ENCODE data around the gene LMBR1L. TPM values are rescaled to one million over a fixed set of nuclear protein-coding genes. Genes with fewer than 3 reads are reported as not detected.

The LMBR1L gene
- total and polyA plus RNA-seq, 5 donors: 25.6 to 45.3 (median 31.6) TPM

GRCh38 chr12:49059299-49060171 is 51.1 kb downstream of the LMBR1L start:
- H3K4me1 ChIP-seq (ENCODE audit: control insufficient read depth, insufficient read depth, low read length): peaks cover 11% of the 10 kb centered on the region
- H3K27ac ChIP-seq (ENCODE audit: low read length): peak overlapping the region; percentile 95
- H3K27me3 ChIP-seq (ENCODE audit: control insufficient read depth, insufficient read depth): no peaks in the 10 kb centered on the region
- under 1% methylated on average over 70 of the region's 70 CpGs for WGBS
- H3K4me3 ChIP-seq (ENCODE audit: low read length): peak overlapping the region; percentile 96
- DNase-seq (peak in 1 of 3 donors; percentile 78), ATAC-seq (no peak)
- intact Hi-C loops (cut with DNase I): loop anchor here in 2 of 4 donors (10.0 kb wide), 2 partner anchors 55 to 175 kb away; partner anchors contain the start of gene LMBR1L (in 2 of the 2)
- no peaks in the 10 kb centered on the region for H3K9me3 ChIP-seq (ENCODE audit: control insufficient read depth, low read length)

DNA sequence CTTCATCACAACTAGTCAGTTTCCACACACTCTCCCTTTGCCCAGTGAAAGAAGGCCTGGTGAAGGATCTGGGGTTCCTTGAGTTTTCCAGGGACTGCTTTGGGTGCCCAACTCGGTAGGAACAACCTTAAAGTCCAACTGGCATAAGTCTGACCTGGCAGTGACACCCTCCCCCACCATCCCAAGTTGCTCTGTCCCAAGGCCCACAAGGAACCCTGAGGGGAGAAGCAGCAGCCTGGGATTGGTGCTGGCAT is 51.7 kb downstream of the LMBR1L start:
- H3K4me1 ChIP-seq (ENCODE audit: control insufficient read depth, insufficient read depth, low read length): peaks cover 11% of the 10 kb centered on the region
- 0% methylated on average over 1 of the region's 1 CpG for WGBS
- no peak for DNase-seq
- no peaks in the 10 kb centered on the region for H3K9me3 ChIP-seq (ENCODE audit: control insufficient read depth, low read length)
- peak overlapping the region; percentile 33 for H3K27ac ChIP-seq (ENCODE audit: low read length)
- H3K4me3 ChIP-seq (ENCODE audit: low read length): peak overlapping the region; percentile 96
- intact Hi-C loops (cut with DNase I): no loop called here
- ATAC-seq: no peak
- no peaks in the 10 kb centered on the region for H3K27me3 ChIP-seq (ENCODE audit: control insufficient read depth, insufficient read depth)

- Histone ChIP-seq H3K27me3 (ENCODE audit: control insufficient read depth, insufficient read depth) (no peaks in the 10 kb centered on the region), H3K9me3 (ENCODE audit: control insufficient read depth, low read length) (no peaks in the 10 kb centered on the region), H3K4me1 (ENCODE audit: control insufficient read depth, insufficient read depth, low read length) (peaks cover 11% of the 10 kb centered on the region), H3K4me3 (ENCODE audit: low read length) (peak overlapping the region; percentile 96), H3K27ac (ENCODE audit: low read length) (peak overlapping the region; percentile 33)
- 4% methylated on average over 5 of the region's 5 CpGs for WGBS
- intact Hi-C loops (cut with DNase I): no loop called here
- ATAC-seq: no peak
- no peak for DNase-seq
Observed at GRCh38 chr12:49058366-49059044, 52.1 kb downstream of the LMBR1L start.

DNA sequence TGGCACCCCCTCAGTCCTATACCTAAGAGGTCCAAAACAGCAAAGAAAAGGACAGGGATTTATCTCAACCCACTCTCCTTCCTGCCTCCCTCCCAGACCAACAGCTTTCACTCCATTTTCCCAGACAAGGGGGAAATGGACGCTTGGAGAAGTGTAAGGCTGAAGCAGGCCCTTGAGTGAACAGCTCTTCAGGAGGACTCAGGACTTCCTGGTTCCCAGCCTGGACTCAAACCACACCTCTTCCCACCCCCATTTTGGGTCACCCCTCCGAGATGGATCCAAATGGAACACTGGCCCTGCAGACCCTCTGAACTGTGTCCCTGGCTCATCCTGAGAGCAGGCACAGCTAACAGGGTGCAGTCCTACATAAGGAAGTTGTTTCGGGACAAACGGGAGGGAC is 52.8 kb downstream of the LMBR1L start:
- Histone ChIP-seq H3K27ac (ENCODE audit: low read length) (peak overlapping the region; percentile 5), H3K27me3 (ENCODE audit: control insufficient read depth, insufficient read depth) (no peaks in the 10 kb centered on the region), H3K4me3 (ENCODE audit: low read length) (peak overlapping the region; percentile 96), H3K4me1 (ENCODE audit: control insufficient read depth, insufficient read depth, low read length) (peaks cover 11% of the 10 kb centered on the region), H3K9me3 (ENCODE audit: control insufficient read depth, low read length) (no peaks in the 10 kb centered on the region)
- intact Hi-C loops (cut with DNase I): no loop called here
- no peak for ATAC-seq
- WGBS: 5% methylated on average over 4 of the region's 4 CpGs
- no peak for DNase-seq

GRCh38 chr12:49055978-49056754 is 54.5 kb downstream of the LMBR1L start:
- H3K9me3 ChIP-seq (ENCODE audit: control insufficient read depth, low read length): no peaks in the 10 kb centered on the region
- ATAC-seq: peak; percentile 67 to 68
- peaks cover 11% of the 10 kb centered on the region for H3K4me1 ChIP-seq (ENCODE audit: control insufficient read depth, insufficient read depth, low read length)
- peak in 2 of 3 donors; percentile 57 to 70 for DNase-seq
- H3K4me3 ChIP-seq (ENCODE audit: low read length): no peak overlapping the region
- intact Hi-C loops (cut with DNase I): no loop called here
- WGBS: 34% methylated on average over 7 of the region's 7 CpGs
- H3K27me3 ChIP-seq (ENCODE audit: control insufficient read depth, insufficient read depth): no peaks in the 10 kb centered on the region
- H3K27ac ChIP-seq (ENCODE audit: low read length): no peak overlapping the region

DNA sequence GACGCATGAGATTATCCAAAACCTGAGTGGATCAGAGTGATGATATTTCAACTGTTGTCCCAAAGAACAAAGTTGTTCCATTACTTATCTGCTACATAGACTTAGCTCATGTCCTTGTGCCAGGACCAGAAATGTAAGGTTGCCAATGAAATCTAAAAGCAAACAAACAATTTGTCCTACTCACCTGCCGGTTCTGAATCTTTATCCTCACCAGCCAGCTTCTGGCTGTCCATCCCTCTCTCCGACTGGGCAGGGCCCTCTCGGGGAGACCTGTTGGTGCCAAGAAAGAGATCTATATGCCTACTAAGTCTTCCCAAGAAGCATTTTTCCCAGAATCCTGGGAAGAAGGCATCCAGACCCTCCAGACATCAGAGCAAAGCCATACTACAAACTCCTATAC is 55.6 kb downstream of the LMBR1L start:
- H3K4me3 ChIP-seq (ENCODE audit: low read length): no peak overlapping the region
- H3K4me1 ChIP-seq (ENCODE audit: control insufficient read depth, insufficient read depth, low read length): peaks cover 11% of the 10 kb centered on the region
- no peak for DNase-seq
- H3K27ac ChIP-seq (ENCODE audit: low read length): no peak overlapping the region
- no peaks in the 10 kb centered on the region for H3K9me3 ChIP-seq (ENCODE audit: control insufficient read depth, low read length)
- intact Hi-C loops (cut with DNase I): no loop called here
- WGBS: 74% methylated on average over 4 of the region's 4 CpGs
- ATAC-seq: no peak
- H3K27me3 ChIP-seq (ENCODE audit: control insufficient read depth, insufficient read depth): no peaks in the 10 kb centered on the region

DNA sequence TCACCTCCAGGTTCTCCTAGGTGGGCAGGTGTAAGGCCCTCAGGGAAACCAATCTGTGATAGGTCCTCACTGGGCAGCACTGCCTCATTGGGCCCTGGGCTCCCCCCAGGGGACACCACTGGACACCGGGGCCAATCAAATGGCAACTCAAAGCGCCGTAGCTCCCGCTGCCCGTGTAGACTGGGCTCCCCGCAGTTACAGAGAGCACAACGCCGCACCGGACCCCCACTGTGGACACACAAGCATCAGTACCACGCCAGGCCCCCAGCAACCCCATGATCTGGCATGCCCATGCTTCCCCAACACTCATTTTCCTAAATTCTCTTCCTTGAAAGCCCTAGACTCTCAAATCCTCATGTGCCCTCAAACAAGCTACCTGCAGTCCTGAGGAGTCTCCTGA is 56.1 kb downstream of the LMBR1L start:
- ATAC-seq: no peak
- H3K27me3 ChIP-seq (ENCODE audit: control insufficient read depth, insufficient read depth): no peaks in the 10 kb centered on the region
- no peak for DNase-seq
- intact Hi-C loops (cut with DNase I): no loop called here
- 91% methylated on average over 10 of the region's 10 CpGs for WGBS
- no peaks in the 10 kb centered on the region for H3K9me3 ChIP-seq (ENCODE audit: control insufficient read depth, low read length)
- H3K27ac ChIP-seq (ENCODE audit: low read length): no peak overlapping the region
- H3K4me3 ChIP-seq (ENCODE audit: low read length): no peak overlapping the region
- H3K4me1 ChIP-seq (ENCODE audit: control insufficient read depth, insufficient read depth, low read length): peaks cover 11% of the 10 kb centered on the region

- WGBS: 92% methylated on average over 5 of the region's 5 CpGs
- no peak for ATAC-seq
- Histone ChIP-seq H3K27me3 (ENCODE audit: control insufficient read depth, insufficient read depth) (no peaks in the 10 kb centered on the region), H3K4me3 (ENCODE audit: low read length) (no peak overlapping the region), H3K27ac (ENCODE audit: low read length) (no peak overlapping the region), H3K9me3 (ENCODE audit: control insufficient read depth, low read length) (no peaks in the 10 kb centered on the region), H3K4me1 (ENCODE audit: control insufficient read depth, insufficient read depth, low read length) (peaks cover 11% of the 10 kb centered on the region)
- no peak for DNase-seq
- intact Hi-C loops (cut with DNase I): no loop called here
Observed at GRCh38 chr12:49054096-49054495, 56.6 kb downstream of the LMBR1L start.

DNA sequence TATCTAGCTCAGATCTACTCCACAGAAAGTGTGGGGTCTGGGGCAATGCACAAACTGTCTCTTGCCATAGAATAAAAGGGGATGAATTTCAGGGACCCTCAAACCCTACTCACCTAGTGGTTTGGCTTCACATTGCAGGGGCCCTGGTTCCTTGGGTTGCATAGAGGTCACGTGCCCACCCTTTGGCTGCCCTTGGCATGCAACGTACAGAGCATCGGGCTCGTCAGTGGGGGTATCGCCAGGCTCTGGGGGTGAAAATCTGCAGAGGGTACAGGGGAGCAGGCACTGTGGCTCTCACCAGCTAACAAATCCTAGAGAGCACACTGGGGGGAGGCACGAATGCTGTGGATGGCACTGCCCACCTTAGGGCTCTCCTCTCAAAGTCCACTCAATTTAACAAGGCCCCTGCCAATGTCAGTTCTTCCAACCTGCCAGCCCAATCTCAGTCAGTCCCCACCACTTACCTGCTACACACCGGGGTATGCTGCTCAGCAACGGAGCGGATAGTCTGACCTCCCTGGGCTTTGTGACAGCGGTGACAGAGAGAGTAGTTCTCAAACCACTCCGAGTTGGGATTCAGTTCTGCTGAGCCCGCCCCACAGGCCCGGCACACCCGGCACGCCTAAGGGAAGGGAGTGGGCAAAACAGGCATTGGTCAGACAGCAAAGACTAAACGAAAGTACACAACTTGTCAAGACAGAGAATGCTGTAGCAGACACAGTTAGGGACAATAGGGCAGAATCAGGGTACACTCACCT is 58.0 kb downstream of the LMBR1L start:
- WGBS: 81% methylated on average over 16 of the region's 16 CpGs
- H3K9me3 ChIP-seq (ENCODE audit: control insufficient read depth, low read length): no peaks in the 10 kb centered on the region
- no peak overlapping the region for H3K4me3 ChIP-seq (ENCODE audit: low read length)
- no peak overlapping the region for H3K27ac ChIP-seq (ENCODE audit: low read length)
- peaks cover 10% of the 10 kb centered on the region for H3K4me1 ChIP-seq (ENCODE audit: control insufficient read depth, insufficient read depth, low read length)
- H3K27me3 ChIP-seq (ENCODE audit: control insufficient read depth, insufficient read depth): no peaks in the 10 kb centered on the region
- no peak for DNase-seq
- ATAC-seq: no peak
- intact Hi-C loops (cut with DNase I): loop anchor here in 1 of 4 donors (2.0 kb wide), 1 partner anchor 20 kb away; no protein-coding TSS in a partner anchor

DNA sequence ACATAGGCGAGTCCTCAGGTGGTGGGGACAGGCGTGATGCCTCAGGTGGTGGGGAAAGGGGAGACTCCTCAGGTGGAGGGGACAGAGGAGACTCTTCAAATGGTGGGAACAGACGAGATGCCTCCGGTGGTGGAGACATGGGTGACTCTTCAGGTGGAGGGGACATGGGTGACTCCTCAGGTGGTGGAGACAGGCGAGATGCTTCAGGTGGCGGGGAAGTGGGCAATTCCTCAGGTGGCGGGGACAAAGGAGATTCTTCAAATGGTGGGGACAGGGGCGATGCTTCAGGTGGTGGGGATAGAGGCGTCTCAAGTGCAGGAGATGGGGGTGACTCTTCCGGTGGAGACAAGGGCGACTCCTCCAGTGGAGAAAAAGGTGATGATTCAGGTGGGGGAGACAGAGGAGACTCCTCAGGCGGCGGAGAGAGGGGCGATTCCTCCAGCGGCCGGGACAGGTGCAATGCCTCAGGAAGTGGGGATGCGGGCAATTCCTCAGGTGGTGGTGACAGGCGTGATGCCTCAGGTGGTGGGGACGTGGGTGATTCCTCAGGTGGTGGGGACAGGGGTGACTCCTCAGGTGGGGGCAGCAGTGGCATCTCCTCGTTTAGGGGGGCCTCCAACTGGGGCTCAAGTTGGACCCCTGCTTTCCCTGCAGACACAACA is 58.7 kb downstream of the LMBR1L start:
- no peak for DNase-seq
- Histone ChIP-seq H3K4me1 (ENCODE audit: control insufficient read depth, insufficient read depth, low read length) (peaks cover 5% of the 10 kb centered on the region), H3K4me3 (ENCODE audit: low read length) (no peak overlapping the region), H3K27me3 (ENCODE audit: control insufficient read depth, insufficient read depth) (no peaks in the 10 kb centered on the region), H3K27ac (ENCODE audit: low read length) (no peak overlapping the region), H3K9me3 (ENCODE audit: control insufficient read depth, low read length) (no peaks in the 10 kb centered on the region)
- ATAC-seq: no peak
- 90% methylated on average over 20 of the region's 20 CpGs for WGBS
- intact Hi-C loops (cut with DNase I): loop anchor here in 1 of 4 donors (2.0 kb wide), 1 partner anchor 19 kb away; no protein-coding TSS in a partner anchor

All from right cardiac atrium (tissue), 5 donors.